Measurements from ENCODE around the gene ZNF460.

- no peak for TF ChIP-seq CTCF (IDR thresholded peaks at IDR 0.05)
- TF ChIP-seq POLR2A (IDR thresholded peaks at IDR 0.05): no peak
These were observed 28.2 kb downstream of the ZNF460 start for GRCh38 chr19:57308514-57308913.

All from heart left ventricle (tissue), 13 donors.